AML-193 (cell line): ENCODE data around the gene VWCE.
"Not testable (repeated sequence)": the region's sequence is repeated elsewhere in the genome, so short reads cannot be mapped to it uniquely, and the experiment has no call there.

Experiments used
- DNase-seq, 2 experiments: peaks; one replicate each; lab custom pipeline; 2025; lab: John Stamatoyannopoulos, UW

Gene VWCE

GRCh38 chr11:61210629-61211028, 84.5 kb downstream of the VWCE start:
- not testable (repeated sequence) for DNase-seq
